Measurements from ENCODE around the gene COL6A5. TPM values are rescaled to one million over a fixed set of nuclear protein-coding genes. Genes with fewer than 3 reads are reported as not detected.

COL6A5 gene
- total RNA-seq, 1 experiment from 2014 or later, result 0.04 TPM

GRCh38 chr3:130300888-130301287 is 44.6 kb upstream of the COL6A5 start:
- Histone ChIP-seq H3K14ac (ENCODE audit: insufficient read depth, low read length) (no peak overlapping the region), H3K27me3 (ENCODE audit: insufficient read depth, low read length) (no peaks in the 10 kb centered on the region), H3K9me3 (ENCODE audit: control insufficient read depth, low read depth, low read length) (no peaks in the 10 kb centered on the region), H4K5ac (ENCODE audit: insufficient read length, low read depth, low read length) (no peak overlapping the region), H3K4ac (ENCODE audit: low read depth, low read length) (no peak overlapping the region), H4K20me1 (ENCODE audit: control insufficient read depth, insufficient read depth, insufficient read length) (no peaks in the 10 kb centered on the region), H2BK12ac (ENCODE audit: insufficient read length, low read depth, low read length) (no peak overlapping the region), H3K23me2 (ENCODE audit: insufficient read length, low read depth, low read length, poor library complexity, severe bottlenecking) (no peaks in the 10 kb centered on the region), H3K79me2 (ENCODE audit: insufficient read depth, low read length) (no peaks in the 10 kb centered on the region), H3K23ac (ENCODE audit: insufficient read length, low read depth, low read length) (no peak overlapping the region), H3K4me1 (ENCODE audit: insufficient read depth, low read length) (no peaks in the 10 kb centered on the region; the same call in 1 of the 2 replicates), H2BK15ac (ENCODE audit: low read depth, low read length) (no peak overlapping the region), H4K91ac (ENCODE audit: insufficient read length, low read depth, low read length) (no peak overlapping the region), H2BK120ac (ENCODE audit: low read depth, low read length, poor library complexity, severe bottlenecking) (no peak overlapping the region), H3K9ac (ENCODE audit: extremely low read depth, insufficient read length, low read length) (no peak overlapping the region), H2BK5ac (ENCODE audit: insufficient read length, low read length) (no peak overlapping the region), H2AFZ (ENCODE audit: low read length) (no peak overlapping the region), H2BK20ac (ENCODE audit: low read depth, low read length, poor library complexity, severe bottlenecking) (no peak overlapping the region), H4K8ac (replicated peaks; ENCODE audit: insufficient read length, low read depth, low read length) (no peak overlapping the region), H3K56ac (ENCODE audit: insufficient read length, low read depth, low read length) (no peak overlapping the region), H3K4me2 (ENCODE audit: insufficient read depth, insufficient read length, low read length) (no peak overlapping the region), H3K27ac (ENCODE audit: insufficient read length, low read depth, low read length) (no peak overlapping the region), H3T11ph (ENCODE audit: low read length) (no peak overlapping the region), H3K18ac (ENCODE audit: insufficient read length, low read depth, low read length) (no peak overlapping the region), H2AK5ac (ENCODE audit: insufficient read length, low read length) (no peak overlapping the region), H3K79me1 (ENCODE audit: insufficient read depth, low read depth, low read length, poor library complexity, severe bottlenecking) (no peaks in the 10 kb centered on the region)
- H3K36me3 Mint-ChIP-seq (ENCODE audit: insufficient read depth in 1 of 3, low read depth in 3 of 3), result no peaks in the 10 kb centered on the region; a peak in 1 of 7 replicates
- no peak for DNase-seq
- peaks cover 17% of the 10 kb centered on the region for H3K27me3 Mint-ChIP-seq (ENCODE audit: low read depth)
- H3K27ac Mint-ChIP-seq, result no peak overlapping the region
- peaks cover 22 to 23% of the 10 kb centered on the region in 2 experiments for H3K4me1 Mint-ChIP-seq
- no CpG with 5 or more reads among the region's 11 CpGs for WGBS (ENCODE audit: extremely low coverage, insufficient read length, low lambda C conversion rate)
- peaks cover 3 to 6% of the 10 kb centered on the region in 2 experiments; a peak in 3 of 5 replicates for H3K9me3 Mint-ChIP-seq
- TF ChIP-seq CTCF (conservative IDR thresholded peaks at IDR 0.05), result no peak
- no peak overlapping the region for H3K4me3 Mint-ChIP-seq
